NCI-H1105 (cell line): ENCODE results near the gene PTPRJ.
A peak's percentile ranks its signal among the peaks of the same experiment; 100 is the strongest.

ENCODE experiments used
- DNase-seq: peaks from one replicate; lab custom pipeline; 2025; lab: John Stamatoyannopoulos, UW

PTPRJ gene

DNA sequence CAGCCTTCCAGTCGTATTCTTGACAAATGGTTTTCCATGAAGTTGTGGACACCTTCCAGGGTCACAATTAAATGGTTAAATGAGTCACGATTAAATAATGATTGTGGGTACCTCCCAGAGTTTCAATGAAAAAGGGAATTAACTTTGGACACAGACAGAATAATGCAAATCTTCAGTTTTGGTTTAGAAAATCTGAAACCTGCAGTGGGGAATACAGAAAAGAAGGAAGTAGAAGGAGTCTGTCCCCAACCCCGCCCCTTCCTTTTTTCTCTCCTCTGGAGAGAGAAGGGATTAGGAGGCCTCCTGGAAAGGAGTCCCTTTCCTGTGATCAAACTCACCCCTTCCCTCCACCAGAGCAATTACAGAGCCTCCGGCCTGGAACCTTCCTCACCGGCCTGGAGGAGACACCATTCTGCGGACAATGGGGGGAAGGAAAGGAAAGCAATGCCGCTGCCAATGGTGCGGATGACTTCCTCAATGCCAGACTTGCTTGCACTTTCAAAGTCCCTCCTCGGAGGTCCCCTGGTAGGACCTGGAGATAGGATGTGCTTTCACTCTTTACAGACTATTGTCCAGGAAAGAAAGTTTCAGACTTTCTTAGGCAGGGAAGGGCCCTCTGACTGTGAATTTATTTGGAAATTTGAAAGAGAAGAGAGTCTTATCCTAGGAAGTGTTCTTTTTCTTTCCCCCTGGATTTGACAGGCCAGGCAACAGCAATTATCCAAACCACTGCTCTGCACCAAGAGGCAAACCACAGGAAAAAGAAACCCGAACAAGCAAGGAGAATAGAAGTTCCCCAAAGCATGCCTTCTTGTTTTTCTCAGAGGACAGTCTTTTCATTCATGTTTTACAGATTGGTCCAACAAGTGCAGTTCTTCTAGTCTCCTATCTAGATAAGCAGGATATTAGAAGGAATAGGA lies 86.8 kb downstream of the PTPRJ start:
- DNase-seq, result no peak

DNA sequence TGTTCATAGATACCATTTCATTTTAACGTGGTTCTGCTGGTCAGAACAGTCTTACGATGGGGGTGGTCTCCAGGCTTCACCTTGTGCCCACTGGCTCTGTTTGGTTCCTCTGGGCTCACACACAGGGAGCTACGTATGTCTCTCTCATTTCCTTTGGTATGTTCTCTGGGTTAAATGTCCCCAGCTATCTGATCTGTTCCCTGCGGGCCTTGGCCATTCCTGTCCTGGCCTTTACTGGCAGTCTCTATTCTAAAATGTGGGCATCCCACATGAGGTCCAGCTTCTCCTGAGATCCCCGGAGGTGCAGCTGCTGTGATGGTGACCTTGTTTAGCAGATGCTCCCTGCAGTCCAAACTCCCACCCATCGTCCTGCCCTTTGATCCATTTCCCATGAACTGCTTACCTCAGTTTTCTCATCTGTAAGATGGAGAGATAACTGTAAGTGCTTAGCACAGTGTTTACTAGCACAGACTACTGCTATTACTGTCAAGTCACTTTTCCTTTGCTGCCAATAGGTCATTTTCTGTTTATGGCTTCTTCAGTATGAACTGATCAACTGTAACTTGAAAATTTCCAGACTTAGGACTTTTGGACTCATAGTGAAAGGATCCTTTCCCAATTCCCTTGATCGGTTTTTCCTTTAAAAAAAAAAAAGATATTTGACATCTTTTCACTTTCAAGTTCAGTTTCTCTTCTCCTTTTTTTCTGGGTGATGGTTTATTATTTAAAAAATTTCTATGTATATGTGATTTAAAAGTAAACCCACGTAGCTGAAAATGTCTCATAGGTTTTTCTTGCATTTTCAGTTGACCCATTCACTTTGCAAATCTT lies 92.9 kb downstream of the PTPRJ start:
- no peak for DNase-seq

DNA sequence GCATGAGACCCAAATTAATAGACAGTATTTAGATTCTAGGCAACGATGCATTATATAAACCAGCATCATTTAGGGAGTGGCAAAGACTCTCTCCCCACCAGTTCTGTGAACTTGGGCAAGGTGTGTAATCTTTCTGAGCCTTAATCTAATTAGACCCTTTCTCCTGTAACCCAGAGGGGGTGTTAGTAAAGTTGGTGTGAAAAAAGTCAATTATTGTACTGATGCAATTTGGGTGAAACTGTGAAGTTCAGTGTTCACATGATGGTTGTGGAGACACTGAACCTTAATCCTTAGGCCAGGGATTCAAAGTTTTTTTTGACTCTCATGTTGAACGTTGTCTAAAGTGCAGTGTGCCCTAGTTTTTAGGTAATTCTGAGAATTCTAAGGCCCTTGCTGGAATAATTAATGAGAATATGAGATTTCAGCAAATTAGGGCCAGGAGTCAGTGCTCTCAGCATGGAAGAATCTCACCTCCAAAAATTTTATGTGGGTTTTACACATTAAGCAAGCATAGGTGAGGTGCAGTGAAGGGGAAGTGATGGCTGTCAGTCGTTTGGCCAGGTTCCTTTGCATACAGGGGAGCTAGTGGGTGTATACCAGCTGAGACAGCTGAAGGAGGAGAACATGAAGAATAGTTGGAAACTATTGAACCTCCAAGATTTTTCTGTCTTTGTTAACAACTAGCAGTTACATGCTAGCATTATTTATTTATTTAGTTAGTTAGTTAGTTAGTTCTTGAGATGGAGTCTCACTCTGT lies 94.2 kb downstream of the PTPRJ start:
- no peak for DNase-seq

DNA sequence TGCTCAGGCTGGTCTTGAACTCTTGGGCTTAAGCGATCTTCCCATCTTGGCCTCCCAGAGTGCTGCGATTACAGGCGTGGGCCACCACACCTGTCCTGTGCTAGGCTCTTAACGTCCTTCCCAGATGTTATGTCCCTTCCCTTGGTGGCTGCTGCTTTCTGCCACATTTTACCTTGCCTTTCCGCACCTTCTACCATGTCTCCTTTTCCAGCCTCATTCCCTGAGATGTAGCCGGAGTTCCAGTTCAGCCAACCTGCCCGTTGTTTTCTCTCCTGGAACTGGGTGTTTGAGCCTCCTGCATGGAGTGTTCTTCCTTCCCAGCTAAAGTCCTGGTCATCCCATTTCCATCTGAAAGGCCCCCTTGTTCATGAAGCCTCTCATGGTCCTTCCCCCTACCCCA lies 95.3 kb downstream of the PTPRJ start:
- DNase-seq, result no peak

DNA sequence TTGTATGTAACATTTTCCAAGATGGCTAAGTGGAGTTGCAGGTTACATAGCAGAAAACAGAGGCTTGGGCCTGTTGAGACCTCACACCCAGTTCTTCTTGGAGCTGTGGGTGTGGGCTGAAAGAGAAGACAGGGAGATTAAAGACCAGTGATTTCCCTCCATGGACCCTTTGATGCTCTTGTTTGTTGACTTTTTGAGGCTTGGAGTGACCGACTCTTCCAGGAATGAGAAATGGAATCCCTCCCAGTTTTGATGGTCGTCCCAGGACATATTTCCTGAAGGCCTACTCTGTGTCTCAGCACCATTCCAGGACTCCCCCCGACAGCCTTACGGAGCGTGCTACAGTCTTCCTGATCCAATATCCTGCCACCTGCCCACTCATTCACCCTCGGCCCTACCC lies 96.9 kb downstream of the PTPRJ start:
- DNase-seq, result no peak

DNA sequence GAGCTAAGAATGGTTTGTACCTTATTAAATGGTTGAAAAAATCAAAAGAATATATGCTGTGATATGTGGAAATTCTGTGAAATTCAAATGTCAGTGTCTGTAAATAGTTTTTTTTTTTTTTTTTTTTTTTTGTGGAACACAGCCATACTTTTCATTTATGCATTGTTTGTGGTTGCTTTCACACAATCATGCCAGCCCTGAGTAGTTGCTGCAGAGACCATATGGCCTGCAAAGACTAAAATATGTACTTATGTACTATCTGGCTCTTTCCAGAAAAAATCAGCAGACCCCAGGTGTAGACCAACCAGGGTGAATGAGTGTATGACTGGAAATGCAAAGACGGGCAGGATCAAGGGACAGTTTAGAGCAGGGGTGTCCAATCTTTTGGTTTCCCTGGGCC lies 98.3 kb downstream of the PTPRJ start:
- DNase-seq, result no peak

DNA sequence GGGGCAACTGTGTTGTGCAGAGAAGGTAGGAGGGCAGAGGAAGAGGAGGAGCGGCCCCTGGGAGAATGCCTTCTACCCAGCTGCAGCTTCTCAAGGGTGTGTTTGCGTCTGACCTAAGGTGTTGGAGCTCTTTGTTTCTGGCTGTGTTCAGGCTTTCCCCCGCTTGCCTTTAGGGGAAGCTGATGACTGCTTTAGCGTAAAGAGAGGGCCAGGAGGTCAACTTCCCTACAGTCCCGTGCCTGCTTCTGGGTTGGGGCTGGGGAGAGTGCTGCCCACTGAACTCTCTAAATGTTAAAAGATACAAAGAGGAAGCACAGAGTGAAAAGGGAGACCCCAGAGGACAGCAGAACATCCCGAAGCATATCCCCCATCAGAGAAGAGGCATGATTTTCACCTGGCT lies 99.2 kb downstream of the PTPRJ start:
- no peak for DNase-seq

DNA sequence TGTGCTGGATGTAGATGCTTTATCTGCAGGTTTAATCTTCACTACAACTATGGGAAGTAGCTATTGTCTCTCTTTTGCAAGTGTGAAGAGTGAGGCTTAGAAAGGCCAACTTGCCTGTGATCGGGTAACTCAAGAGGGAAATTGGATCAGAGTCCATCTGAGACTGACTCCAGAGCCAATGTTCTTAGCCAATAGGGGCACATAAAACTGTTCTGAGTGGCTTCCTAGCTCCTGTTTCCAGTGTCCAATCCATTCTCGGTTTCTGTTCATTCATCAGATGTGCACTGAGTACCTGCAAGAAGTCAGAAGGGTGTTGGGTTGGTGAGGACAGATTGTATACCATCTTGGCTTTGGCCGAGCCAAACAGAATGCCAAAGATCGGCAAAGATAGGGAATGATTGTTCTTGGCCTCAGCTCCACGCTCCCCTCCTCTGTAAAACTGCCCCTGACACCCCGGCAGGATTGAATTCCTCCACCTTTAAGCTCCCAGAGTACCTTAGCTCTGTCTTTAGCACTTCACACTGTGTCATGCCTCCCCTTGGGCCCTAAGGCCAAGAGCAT lies 100.0 kb downstream of the PTPRJ start:
- DNase-seq, result no peak

DNA sequence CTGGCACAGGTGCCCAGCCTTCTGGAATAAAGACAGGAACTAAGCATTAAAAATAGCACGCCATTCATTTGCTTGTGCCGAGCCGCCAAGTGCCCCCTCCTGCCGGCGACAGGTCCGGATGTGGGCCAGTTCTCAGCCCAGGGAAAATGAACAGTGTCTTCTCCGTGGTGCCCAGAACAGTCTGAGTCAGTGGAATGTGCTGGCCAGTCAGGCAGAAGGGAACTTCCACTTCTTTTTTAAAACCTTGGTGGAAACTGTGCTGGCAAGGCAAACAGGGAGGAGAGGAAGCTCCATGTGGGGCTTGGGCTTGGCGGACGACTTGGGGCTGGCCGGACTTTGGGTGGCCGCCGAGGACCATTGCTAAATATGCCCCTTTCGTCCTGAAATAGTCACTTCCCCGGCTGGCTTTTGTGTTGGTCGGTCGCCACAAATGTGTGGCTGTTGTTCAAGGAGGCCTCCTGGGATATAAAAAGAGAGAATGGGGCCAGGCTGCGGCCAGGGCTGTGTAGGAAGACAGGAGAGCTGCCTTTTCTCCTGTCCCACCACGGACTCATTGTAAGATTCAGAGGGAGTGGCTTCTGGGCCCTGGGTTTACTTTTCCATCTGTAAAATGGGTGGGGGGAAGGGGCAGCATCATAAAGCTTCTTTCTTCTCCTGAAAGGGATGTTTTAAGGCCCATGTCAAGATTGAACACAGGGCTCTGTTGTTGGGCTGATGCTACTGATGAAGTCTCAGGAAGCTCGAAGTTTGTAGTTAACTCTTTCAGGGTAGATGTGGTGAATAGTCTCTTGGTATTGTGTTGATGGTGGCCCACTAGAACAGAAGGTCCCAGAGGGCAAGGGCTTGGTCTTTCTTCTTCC lies 101.0 kb downstream of the PTPRJ start:
- DNase-seq, result no peak

DNA sequence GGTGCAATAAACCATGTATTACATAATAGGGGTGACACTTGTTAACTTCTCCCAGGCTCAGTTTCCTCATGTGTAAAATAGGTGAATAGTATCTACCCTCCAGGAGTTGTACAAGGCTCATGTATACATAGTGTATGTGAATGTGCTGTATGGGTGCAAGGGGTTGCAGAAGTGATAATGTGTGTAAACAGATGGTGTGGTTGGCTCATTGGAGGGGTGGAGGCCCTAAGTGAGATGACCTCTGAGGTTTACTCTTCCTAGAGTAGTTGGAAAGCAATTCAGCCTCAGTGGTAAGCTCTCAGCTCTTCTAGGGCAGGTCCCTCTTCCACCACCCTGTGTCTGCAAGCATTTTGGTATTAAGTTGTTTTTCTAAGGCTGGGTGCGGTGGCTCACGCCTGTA lies 102.4 kb downstream of the PTPRJ start:
- DNase-seq, result no peak

DNA sequence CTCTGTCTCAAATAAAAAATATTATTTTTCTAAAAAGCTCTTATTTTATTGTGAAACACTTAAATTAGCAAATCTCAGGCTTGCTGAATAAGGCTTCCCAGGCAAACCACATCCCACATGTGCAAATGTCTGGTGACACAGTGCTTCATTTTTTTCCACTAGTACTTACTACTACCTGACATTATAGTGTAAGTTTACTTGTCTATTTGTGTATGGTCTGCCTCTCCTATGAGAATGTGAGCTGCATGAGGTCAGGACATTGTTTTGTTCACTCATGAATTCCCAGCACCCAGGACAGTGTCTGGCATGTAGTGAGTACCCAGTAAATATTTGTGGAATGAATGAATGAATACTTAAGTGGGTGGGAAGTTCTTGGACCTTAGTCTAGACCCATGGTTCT lies 103.1 kb downstream of the PTPRJ start:
- no peak for DNase-seq

DNA sequence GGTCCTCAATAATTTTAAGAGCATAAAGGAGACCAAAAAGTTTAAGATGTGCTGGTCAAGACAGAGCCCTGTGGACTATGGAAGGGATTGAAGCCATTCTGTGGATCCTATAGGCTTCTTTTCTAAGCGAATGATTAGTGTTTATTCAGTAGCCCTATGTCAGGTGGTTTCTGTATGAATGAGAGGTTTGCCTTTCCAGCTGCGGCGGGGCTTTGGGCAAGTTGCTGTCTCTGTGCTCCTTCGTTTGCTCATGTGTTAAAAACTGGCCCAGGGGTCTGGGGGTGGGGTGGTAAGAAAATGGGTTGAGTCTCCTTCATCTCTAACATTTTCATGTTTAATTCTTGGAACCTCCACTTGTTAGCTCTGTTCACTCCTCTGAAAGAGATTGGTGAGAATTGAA lies 105.3 kb downstream of the PTPRJ start:
- no peak for DNase-seq

DNA sequence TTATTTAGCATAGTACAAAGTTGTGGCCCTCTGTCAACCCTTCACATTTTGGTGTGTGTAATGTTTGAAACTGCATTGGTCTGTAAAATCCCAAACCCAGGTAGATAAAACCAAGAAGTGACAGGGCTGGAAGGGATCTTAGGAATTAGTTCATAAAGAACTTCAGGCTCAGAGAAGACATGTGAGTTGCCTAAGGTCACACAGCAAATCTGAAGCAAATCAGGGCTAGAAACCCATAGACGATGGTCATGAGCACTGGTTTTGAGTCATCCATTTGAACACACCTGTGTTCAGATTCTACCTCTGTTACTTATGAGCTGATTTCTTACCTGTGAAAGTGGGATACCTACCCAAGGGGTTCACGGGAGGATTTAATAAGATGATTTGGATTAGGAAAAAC lies 107.1 kb downstream of the PTPRJ start:
- DNase-seq, result no peak

DNA sequence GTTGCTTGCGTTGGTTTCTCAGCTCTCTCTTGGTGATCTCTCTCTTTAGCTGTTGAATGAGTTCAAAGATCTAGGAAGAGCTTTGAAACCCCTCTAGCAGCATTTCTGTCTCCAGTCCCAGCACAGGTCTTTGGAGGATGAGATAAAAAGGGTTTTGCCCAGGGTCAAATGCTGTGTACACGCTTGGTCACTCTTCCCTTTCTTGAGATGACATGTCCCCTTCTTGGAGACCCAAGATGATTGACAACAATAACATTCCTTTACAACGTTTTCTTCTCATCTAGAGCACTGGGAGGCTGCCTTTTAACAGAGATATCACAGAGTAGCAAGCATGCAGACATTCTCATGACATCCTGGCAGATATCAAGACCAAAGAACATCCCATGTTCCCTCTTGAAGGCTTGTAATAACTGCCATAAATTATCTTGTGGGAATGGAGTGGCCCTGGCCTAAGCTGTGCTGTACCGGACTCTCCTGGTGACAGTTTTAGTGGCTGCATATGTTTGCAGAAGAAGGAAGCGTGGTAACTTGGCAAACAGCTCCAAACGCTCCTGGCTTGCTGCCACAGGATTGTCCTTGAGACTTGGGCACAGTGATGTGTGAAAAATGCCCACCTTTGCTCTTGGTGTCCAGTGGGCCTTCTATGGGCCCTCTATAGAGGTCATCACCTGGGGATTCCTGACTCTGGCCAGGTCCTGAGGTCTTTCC lies 107.8 kb downstream of the PTPRJ start:
- peak; percentile 28 for DNase-seq

DNA sequence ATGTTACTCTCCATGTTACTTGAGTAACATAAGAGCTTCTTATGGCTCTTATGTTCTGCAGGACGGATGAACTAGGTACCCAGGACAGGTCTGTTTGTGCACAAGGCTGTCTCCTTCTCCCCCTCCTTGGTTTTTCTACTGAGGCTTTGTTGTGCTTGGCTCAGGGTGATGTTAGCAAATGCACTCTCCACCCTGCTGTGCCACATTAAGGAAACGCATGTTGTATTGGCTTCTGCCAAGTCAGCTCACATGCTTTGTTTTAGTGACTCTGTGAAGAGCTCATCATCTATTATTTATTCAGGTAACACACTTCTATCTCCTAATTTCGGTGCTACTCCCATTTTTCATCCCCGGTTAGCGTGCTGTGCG lies 108.3 kb downstream of the PTPRJ start:
- peak; percentile 16 for DNase-seq

DNA sequence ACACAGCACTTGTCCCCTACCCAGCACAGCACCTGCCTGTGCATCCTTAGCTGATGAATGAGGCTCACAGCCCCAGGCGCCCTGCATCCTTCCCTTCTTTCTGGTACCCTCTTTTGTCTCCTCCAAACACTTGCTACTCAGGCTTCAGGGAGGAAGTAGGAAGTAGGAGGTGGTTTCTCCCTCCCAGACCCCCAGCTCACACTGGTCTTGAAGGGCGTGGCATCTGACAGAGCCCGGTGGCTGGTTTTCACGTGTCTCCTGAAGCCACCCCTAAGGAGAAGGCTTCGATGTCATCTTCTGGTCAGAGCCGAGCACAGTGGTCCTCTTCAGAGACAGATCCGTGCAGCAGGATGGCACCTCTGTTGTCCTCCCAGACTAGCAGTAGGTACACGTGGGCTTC lies 109.8 kb downstream of the PTPRJ start:
- DNase-seq, result no peak

DNA sequence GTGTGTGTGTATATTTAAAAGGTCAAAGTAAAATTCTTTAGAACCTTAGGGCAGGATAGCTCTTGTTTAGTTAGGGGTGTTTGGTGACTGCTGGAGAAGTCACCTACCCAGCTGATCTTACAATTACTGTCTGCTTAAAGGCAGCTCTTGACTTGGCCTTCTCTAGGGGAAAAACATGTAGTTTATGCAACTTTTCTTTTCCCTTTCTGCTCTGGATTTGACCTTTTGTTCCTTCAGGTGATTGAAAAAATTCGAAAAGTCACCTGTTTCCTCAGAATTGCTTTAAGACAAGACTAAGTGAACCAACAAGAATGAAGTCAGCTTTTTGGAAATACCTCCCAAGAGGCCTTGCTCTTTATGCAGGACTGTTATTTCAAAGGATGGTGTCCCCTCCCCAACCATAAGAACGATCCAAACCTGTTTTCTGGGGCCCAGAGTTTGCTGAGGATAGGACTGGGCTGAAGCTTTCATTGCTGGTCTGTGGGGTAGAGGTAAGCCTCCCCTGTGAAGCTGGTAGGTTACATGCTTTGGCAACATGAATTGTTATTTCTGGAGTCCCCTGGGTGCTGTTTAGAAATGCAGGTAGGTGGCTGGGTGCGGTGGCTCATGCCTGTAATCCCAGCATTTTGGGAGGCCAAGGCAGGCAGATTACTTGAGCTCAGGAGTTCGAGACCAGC lies 111.2 kb downstream of the PTPRJ start:
- DNase-seq, result no peak

DNA sequence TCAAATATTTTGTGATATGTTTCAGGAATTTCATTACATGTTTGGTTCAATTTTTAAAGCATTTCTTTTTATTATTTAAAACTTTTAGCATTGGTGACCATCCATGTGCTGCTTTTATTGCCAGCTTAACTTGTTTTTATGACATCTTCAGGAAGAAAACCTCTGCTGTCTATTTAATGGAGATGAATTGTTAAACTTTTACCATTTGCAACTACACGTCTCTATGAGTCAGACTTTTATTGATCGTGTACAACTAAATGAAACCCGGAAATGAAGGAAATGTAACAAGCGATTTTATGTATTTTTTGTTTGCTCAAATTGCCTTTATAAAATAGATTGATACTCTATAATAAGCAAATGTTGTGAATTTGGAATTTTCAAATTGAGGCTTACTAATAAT lies 113.0 kb downstream of the PTPRJ start:
- no peak for DNase-seq

DNA sequence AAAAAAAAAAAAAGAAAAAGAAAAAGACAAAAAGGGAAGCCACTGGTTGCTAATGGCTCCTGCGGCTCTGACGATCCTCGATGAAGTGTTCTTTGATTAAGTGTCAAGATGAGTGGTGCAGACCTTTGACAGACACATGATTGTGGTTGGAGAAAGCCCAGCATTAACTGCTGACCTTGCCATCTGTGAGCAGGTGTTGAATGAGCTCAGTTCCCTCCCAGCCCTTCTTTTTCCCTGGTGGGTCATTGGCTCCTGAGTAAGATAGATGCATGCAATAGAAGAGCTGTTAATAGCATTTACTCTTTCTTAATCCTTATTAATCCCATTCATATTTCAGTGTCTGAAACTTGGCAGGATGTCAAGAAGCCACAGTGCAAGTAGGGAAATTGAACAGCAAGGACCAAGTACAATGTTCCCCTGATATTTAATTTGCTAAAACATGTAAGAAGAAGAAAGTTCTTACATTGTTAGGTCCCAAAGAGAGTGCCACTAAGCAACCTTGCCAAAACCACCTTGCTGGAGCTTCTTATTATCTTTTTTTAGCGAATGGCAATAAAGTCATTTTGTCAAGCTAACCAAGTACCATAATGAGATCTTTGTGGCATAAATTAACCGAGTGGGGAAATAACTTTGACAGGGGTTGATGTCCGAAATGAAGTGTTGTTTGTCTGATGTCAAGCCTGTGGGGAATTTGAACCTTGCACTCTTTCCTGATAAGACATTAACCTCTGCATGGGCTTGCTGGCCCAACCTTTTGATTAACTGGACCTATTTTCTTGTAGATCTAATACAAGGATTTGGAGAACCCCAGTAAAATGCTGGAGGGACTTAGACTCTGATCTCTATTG lies 113.7 kb downstream of the PTPRJ start:
- DNase-seq, result peak; percentile 85
